Keratinocyte (primary cell): ENCODE results near the gene TOX4.

ENCODE experiments used
- CTCF ChIP-seq, 3 experiments: IDR thresholded peaks in 1 of 3; conservative IDR thresholded peaks in 1 of 3; optimal IDR thresholded peaks in 1 of 3; 2 replicates in 2 of 3; 3 replicates in 1 of 3; pipeline versions ENCODE3 to v1.5.1; 2011; ENCODE audit warnings: low read length in 3 of 3, mild to moderate bottlenecking in 3 of 3, moderate library complexity in 2 of 3, control low read depth in 1 of 3, inconsistent platforms in 1 of 3; ENCODE audit not compliant: insufficient read depth in 2 of 3; ENCODE audit errors: extremely low read depth in 1 of 3
- EZH2 ChIP-seq: IDR thresholded peaks from one replicate; pipeline ENCODE4 v1.6.1; 2012; ENCODE audit warnings: inconsistent platforms, mild to moderate bottlenecking, low read length, moderate library complexity

GRCh38 chr14:21541413-21542074 is 64.5 kb downstream of the TOX4 start:
- no peak for TF ChIP-seq CTCF (optimal IDR thresholded peaks at IDR 0.05 in 1 of 3, IDR thresholded peaks at IDR 0.05 in 1 of 3, conservative IDR thresholded peaks at IDR 0.05 in 1 of 3; ENCODE audit: extremely low read depth in 1 of 3, insufficient read depth in 2 of 3, low read length in 3 of 3)
- TF ChIP-seq EZH2 = no peak
